MCF 10A (cell line): ENCODE data around the gene TMEM203. TPM values are rescaled to one million over a fixed set of nuclear protein-coding genes. Genes with fewer than 3 reads are reported as not detected.

Experiments
- BruUV-seq: library from RNA; stranded (reverse); fragments of 400-500 nt; replicated peaks from 2 replicates; lab custom pipeline; 2021; lab: Mats Ljungman, UMichigan
- CTCF ChIA-PET: fragments of 300-600 bp; sonication (Branson Sonifier 250); formaldehyde crosslinking; extraction: SDS; loops from one replicate; lab custom pipeline; 2021; ENCODE audit warnings: antibody characterized with exemption, inconsistent platforms; lab: Yijun Ruan, JAX
- POLR2A ChIA-PET: fragments of 300-600, 350-650 bp; sonication (Branson Sonifier 250); formaldehyde crosslinking; extraction: SDS; loops from one replicate; lab custom pipeline; 2020; ENCODE audit warnings: antibody characterized with exemption, inconsistent platforms; lab: Yijun Ruan, JAX
- DNase-seq: peaks from one replicate; pipeline ENCODE4 v3.0.0-alpha.2; 2018; ENCODE audit not compliant: unreplicated experiment
- H3K27ac Mint-ChIP-seq: one replicate; pipeline ENCODE4 v1.8.0; 2022; ENCODE audit warnings: mild to moderate bottlenecking, low read depth, mixed read lengths; ENCODE audit not compliant: unreplicated experiment
- H3K27me3 Mint-ChIP-seq: one replicate; pipeline ENCODE4 v1.8.0; 2022; ENCODE audit warnings: mixed read lengths; ENCODE audit not compliant: insufficient read depth, unreplicated experiment
- H3K36me3 Mint-ChIP-seq: one replicate; pipeline ENCODE4 v1.8.0; 2022; ENCODE audit warnings: mild to moderate bottlenecking, moderate library complexity, mixed read lengths; ENCODE audit not compliant: insufficient read depth, unreplicated experiment
- H3K4me1 Mint-ChIP-seq: one replicate; pipeline ENCODE4 v1.8.0; 2022; ENCODE audit warnings: mixed read lengths; ENCODE audit not compliant: insufficient read depth, unreplicated experiment
- H3K4me3 Mint-ChIP-seq: one replicate; pipeline ENCODE4 v1.8.0; 2022; ENCODE audit warnings: mild to moderate bottlenecking, moderate library complexity, mixed read lengths; ENCODE audit not compliant: unreplicated experiment
- H3K9me3 Mint-ChIP-seq: one replicate; pipeline ENCODE4 v1.8.0; 2022; ENCODE audit warnings: mixed read lengths; ENCODE audit not compliant: unreplicated experiment
- intact Hi-C: fragments of 100-400 bp; cut with micrococcal nuclease; formaldehyde crosslinking; loops from 2 replicates; pipeline ENCODE4 v1.14.1; 2022
- total RNA-seq: library from RNA; stranded (reverse); gene quantifications from 2 replicates; pipeline ENCODE4 v1.2.3, GENCODE V29; 2022
- TF ChIP-seq, protein P1 (sequence below): fragments of 200-600 bp; IDR thresholded peaks from one replicate; pipeline ENCODE4 v1.8.0; 2022; ENCODE audit warnings: antibody characterized with exemption, mild to moderate bottlenecking; ENCODE audit not compliant: unreplicated experiment

TMEM203 gene
- total RNA-seq, 1 experiment from 2014 or later, result 31.4 TPM

DNA sequence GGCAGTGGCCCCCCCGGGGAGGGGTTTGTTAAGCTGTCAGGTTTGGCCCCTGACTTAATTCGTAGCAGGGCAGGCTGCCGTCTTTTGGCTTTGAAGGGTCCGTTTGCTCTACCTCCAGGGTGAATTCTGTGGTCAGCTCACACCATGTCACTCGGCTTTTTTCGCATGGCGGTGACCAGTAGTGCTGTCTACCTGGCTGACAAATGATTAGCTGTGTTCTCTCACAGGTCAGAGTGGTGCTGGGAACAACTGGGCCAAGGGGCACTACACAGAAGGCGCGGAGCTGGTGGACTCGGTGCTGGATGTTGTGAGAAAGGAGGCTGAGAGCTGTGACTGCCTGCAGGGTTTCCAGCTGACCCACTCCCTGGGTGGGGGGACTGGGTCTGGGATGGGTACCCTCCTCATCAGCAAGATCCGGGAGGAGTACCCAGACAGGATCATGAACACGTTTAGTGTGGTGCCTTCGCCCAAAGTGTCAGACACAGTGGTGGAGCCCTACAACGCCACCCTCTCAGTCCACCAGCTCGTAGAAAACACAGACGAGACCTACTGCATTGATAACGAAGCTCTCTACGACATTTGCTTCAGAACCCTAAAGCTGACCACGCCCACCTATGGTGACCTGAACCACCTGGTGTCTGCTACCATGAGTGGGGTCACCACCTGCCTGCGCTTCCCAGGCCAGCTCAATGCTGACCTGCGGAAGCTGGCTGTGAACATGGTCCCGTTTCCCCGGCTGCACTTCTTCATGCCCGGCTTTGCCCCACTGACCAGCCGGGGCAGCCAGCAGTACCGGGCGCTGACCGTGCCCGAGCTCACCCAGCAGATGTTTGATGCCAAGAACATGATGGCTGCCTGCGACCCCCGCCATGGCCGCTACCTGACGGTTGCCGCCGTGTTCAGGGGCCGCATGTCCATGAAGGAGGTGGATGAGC lies 37.1 kb upstream of the TMEM203 start:
- POLR2A ChIA-PET, result interaction anchor here (0.6 to 8.6 kb wide), 10 partner anchors 12 to 240 kb away, joined by 3 to 118 read pairs (median 3); partner anchors contain the start of genes ANAPC2, NELFB, SSNA1 and TPRN
- no peaks in the 10 kb centered on the region for H3K9me3 Mint-ChIP-seq

DNA sequence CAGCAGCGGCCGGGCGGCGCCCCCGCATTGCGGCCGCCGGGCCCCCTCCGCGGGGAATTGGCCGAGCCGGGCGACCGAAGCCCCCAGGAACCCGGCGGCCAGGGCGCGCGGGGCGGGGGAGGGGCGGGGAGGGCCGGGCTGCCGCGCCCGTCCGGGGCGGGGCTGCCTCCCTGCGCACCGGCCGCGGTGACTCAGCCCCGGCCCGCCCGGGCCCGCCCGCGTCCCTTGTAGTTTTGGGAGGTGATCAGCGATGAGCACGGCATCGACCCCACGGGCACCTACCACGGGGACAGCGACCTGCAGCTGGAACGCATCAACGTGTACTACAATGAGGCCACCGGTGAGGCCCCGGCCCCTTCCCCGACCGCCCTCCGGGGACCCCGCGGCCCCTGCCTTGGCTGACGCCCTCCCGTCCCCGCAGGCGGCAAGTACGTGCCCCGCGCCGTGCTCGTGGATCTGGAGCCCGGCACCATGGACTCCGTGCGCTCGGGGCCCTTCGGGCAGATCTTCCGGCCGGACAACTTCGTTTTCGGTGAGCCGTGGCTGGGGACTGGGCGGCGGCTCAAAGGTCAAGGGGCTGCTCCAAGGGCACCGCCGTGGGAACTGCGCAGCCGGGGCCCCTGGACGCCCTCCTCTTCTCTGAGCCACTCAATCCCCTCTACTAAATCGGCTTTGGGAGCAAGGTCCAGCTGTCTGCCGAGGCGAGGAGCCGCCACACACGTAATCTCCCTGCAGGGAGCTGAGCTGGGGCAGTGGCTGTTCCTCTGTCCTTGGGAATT lies 36.2 kb upstream of the TMEM203 start:
- peak overlapping the region; percentile 80 for H3K4me3 Mint-ChIP-seq
- BruUV-seq, result TSS peak; percentile 63
- TF ChIP-seq, protein P1, sequence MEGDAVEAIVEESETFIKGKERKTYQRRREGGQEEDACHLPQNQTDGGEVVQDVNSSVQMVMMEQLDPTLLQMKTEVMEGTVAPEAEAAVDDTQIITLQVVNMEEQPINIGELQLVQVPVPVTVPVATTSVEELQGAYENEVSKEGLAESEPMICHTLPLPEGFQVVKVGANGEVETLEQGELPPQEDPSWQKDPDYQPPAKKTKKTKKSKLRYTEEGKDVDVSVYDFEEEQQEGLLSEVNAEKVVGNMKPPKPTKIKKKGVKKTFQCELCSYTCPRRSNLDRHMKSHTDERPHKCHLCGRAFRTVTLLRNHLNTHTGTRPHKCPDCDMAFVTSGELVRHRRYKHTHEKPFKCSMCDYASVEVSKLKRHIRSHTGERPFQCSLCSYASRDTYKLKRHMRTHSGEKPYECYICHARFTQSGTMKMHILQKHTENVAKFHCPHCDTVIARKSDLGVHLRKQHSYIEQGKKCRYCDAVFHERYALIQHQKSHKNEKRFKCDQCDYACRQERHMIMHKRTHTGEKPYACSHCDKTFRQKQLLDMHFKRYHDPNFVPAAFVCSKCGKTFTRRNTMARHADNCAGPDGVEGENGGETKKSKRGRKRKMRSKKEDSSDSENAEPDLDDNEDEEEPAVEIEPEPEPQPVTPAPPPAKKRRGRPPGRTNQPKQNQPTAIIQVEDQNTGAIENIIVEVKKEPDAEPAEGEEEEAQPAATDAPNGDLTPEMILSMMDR, result no peak
- peak; percentile 71 for DNase-seq
- H3K36me3 Mint-ChIP-seq, result peaks cover 45% of the 10 kb centered on the region
- intact Hi-C loops, result loop anchor here (2.0 kb wide), 1 partner anchor 53 kb away; the partner anchor contains the start of genes ANAPC2 and SSNA1
- H3K27ac Mint-ChIP-seq, result peak overlapping the region; percentile 94
- no peaks in the 10 kb centered on the region for H3K27me3 Mint-ChIP-seq
- ChIA-PET CTCF (interaction anchor here (0.5 to 1.4 kb wide), 7 partner anchors 13 to 182 kb away, joined by 3 to 5 read pairs (median 3); partner anchors contain the start of gene RNF224), POLR2A (interaction anchor here (0.6 to 8.6 kb wide), 32 partner anchors 13 to 310 kb away, joined by 3 to 118 read pairs (median 4); partner anchors contain the start of genes ANAPC2, CYSRT1, MAN1B1 and MRPL41)
- peaks cover 15% of the 10 kb centered on the region for H3K4me1 Mint-ChIP-seq
- H3K9me3 Mint-ChIP-seq, result no peaks in the 10 kb centered on the region

More for the DNA sequence above, 37.1 kb upstream of the TMEM203 start:
- Mint-ChIP-seq H3K4me3 (peak overlapping the region; percentile 80), H3K27ac (peak overlapping the region; percentile 94), H3K4me1 (peaks cover 15% of the 10 kb centered on the region), H3K36me3 (peaks cover 45% of the 10 kb centered on the region), H3K27me3 (no peaks in the 10 kb centered on the region)
- CTCF ChIA-PET, result interaction anchor here (0.5 to 1.4 kb wide), 7 partner anchors 12 to 283 kb away, joined by 3 to 5 read pairs (median 3); partner anchors contain the start of gene RNF224
- intact Hi-C loops, result no loop called here
- TF ChIP-seq, protein P1, result no peak
- BruUV-seq, result no TSS peak
- DNase-seq, result no peak

DNA sequence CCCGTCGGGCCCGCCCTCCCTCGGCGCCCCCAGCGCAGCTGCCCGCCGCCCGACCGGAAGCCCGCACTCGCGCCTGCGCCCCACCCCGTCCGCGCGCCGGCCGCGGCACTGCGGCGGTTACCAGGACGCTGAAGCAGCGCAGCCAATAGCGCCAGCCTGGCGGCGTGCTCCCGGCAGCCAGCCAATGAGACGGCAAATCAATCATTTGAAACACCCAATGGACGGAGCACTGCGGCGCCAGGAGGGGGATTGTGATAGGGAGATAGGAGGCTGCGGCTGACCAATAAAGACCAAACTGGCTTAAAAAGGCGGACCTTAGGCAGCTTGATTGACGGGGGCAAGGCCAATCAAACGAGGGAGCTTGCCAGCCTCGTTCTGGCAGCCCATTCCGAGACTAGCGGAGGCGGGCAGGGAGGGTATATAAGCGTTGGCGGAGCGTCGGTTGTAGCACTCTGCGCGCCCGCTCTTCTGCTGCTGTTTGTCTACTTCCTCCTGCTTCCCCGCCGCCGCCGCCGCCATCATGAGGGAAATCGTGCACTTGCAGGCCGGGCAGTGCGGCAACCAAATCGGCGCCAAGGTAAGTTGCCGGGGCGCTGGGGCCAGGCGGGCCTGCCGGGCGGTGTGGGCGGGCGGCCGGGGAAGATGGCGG lies 35.5 kb upstream of the TMEM203 start, which contains the start of gene TUBB4B:
TSS of gene TUBB4B (plus strand) at position 447 of the 649 bp plus-strand sequence. CDS start at position 521, 74 bp downstream.
- peak; percentile 100 for DNase-seq
- H3K27me3 Mint-ChIP-seq, result no peaks in the 10 kb centered on the region
- H3K9me3 Mint-ChIP-seq, result no peaks in the 10 kb centered on the region
- peaks cover 45% of the 10 kb centered on the region for H3K36me3 Mint-ChIP-seq
- ChIA-PET CTCF (interaction anchor here (0.6 to 1.3 kb wide), 2 partner anchors 14 to 23 kb away, joined by 3 read pairs; no protein-coding TSS in a partner anchor), POLR2A (interaction anchor here (0.6 to 8.6 kb wide), 38 partner anchors 9 to 1147 kb away, joined by 3 to 118 read pairs (median 4); partner anchors contain the start of genes ANAPC2, CYSRT1, MAN1B1 and MRPL41)
- no TSS peak for BruUV-seq
- intact Hi-C loops, result loop anchor here (2.0 kb wide), 1 partner anchor 52 kb away; the partner anchor contains the start of genes ANAPC2 and SSNA1
- peak within 1 kb of the TSS; percentile 80 for H3K4me3 Mint-ChIP-seq
- H3K4me1 Mint-ChIP-seq, result peaks cover 15% of the 10 kb centered on the region
- TF ChIP-seq, protein P1, result no peak
- H3K27ac Mint-ChIP-seq, result peak within 1 kb of the TSS; percentile 94
